Inflammatory macrophage (primary cell): ENCODE results near the gene PIGB.
"Not testable (repeated sequence)": the region's sequence is repeated elsewhere in the genome, so short reads cannot be mapped to it uniquely, and the experiment has no call there.

Experiments used
- DNase-seq, 2 donors: peaks; one replicate each; pipeline ENCODE4 v3.0.0-alpha.2; 2020 to 2022

Gene PIGB

DNA sequence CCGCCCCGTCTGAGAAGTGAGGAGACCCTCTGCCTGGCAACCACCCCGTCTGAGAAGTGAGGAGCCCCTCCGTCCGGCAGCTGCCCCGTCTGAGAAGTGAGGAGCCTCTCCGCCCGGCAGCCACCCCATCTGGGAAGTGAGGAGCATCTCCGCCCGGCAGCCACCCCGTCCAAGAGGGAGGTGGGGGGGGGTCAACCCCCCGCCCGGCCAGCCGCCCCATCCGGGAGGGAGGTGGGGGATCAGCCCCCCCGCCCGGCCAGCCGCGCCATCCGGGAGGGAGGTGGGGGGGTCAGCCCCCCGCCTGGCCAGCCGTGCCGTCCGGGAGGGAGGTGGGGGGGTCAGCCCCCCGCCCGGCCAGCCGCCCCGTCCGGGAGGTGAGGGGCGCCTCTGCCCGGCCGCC is 16.2 kb upstream of the PIGB start:
- DNase-seq, result not testable (repeated sequence)

DNA sequence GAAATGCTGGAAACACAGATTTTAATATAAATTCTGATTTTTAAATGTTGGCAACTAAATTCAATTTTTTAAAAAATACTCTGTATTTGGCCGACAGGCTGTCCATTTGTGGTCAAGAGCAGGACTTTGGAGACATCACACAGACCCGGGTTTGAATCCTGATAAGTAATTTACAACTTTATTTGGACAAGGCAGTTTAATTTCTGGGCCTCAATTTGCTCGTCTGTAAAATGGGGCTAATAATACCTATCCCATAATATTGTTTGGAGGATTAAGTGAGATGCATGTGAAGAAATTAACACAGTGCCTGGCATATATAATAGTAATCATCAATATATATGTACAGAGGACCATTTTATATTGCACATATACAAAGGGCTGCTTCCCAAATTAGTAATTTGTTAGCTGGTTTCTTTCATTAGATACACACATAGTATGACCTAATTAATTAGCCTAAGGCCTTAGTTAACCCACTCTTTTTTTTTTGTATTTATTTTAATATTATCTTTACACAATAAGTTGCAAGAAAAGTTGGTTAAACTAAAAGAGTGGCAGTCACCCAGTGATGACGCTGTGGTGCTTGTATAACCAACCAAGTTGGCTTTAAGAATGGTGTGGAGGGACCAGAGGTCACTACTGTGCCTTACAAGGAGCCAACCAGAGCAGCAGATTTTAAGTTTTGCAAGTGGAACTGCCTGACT is 665 bp downstream of the PIGB start:
- DNase-seq, result peak; percentile 43 to 50

DNA sequence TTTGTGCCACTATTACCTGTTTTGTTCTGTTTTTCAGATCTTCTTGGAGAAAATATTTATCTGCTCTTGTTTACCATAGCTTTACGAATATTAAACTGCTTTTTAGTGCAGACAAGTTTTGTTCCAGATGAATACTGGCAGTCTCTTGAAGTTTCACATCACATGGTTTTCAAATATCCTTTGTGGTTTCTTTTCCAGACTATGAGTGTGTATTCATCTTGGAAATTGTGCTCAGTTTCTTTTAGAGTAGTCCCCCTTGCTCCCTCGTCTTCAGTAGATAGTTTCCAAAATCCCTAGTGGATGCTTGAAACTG is 1.2 kb downstream of the PIGB start:
- DNase-seq, result no peak

DNA sequence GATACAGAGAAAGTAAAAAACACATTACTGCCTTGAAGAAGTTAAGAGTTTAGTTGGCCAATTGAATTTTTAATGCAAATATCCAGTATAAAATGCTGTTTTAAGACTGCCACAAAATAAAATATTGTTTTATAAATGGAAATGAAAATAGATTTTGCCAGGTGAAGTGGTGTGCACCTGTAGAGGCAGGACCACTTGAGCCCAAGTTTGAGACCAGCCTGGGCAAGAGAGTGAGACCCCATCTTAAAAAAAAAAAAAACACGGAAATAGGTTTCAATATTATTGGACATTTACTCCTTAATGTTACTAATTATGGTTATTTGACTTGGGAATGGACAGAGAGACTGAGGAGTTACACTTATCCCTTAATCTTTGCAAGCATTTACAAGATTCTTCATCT is 1.9 kb downstream of the PIGB start:
- DNase-seq, result no peak

DNA sequence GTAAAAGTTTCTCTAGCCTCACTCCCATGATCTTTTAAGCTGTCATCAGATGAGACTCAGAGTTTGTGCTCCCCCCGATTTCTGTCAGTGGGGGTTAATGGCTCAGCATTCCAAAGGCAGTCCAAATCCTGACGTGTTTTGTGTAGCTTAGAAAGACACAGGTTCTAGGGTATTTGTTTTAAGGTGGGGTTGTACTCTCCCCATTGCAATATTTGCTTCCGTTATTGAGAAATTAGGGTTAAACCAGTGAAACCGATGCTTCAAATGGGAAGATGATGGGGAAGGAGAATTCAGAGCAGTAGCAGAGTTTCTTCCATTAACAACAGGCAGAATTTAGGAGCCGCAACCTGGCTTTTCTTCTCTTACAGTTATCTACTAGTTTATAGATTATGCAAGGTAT is 3.4 kb downstream of the PIGB start:
- peak in 1 of 2 donors; percentile 37 for DNase-seq

DNA sequence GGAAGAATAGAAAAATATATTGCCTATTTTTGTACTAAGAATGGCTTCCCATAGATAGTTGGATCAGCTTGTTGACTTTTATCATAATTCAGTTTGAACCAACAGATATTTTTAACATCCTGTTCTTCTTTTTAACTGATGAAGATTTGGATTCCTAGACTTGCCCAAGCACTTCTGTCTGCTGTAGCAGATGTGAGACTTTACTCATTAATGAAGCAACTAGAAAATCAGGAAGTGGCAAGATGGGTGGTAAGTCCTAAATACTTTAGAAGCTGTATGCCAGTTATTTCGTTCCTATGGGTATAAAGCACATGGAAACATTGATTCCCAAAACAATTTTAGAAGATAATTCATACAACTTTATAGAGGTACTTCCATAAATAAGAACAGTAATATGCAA is 8.4 kb downstream of the PIGB start:
- DNase-seq, result peak; percentile 45 to 78

DNA sequence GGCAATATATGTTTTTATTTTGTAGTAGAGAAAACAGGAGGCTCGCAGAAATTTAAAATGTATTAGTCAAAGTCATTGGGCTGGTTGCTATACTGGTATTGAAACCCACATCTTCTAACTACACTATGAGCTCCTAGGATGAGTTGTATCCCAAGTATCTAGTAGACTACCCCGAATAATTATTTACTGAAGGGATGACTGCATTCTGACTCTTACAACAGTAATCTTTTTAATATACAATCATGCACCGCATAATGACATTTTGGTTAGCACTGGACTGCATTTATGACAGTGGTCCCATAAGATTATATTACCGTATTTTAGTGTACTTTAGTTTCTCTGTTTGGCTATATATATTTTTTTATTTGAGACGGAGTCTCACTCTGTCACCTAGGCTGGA is 15.3 kb downstream of the PIGB start:
- DNase-seq, result no peak

DNA sequence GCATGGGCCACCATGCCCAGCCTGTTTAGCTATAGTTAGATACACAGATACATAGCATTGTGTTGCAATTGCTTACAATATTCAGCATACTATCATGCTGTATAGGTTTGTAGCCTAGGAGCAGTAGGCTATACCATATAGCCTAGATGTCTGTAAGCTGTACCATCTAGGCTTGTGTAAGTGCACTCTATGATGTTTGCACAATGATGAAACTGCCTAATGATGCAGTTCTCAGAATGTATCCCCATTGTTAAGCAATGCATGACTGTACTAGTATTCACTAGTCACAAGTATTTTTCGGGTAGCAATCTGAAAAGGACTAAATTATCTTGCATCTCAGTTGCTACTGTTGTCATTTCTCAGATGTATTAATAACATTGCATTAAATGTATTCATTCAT is 16.0 kb downstream of the PIGB start:
- peak; percentile 37 to 74 for DNase-seq

DNA sequence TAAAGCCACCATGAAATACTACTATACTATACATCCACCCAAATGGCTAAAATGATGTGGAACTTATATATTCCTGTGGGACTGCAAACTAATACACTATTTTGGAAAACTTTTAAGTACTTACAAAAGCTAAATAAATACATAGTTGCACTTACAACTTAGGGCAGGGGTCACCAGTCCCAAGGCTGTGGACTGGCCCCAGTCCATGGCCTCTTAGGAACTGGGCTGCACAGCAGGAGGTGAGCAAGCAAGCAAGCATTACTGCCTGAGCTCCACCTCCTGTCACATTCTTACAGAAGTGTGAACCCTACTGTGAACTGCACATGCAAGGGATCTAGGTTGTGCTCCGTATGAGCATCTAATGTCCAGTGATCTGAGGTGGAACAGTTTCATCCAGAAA is 18.1 kb downstream of the PIGB start:
- no peak for DNase-seq

DNA sequence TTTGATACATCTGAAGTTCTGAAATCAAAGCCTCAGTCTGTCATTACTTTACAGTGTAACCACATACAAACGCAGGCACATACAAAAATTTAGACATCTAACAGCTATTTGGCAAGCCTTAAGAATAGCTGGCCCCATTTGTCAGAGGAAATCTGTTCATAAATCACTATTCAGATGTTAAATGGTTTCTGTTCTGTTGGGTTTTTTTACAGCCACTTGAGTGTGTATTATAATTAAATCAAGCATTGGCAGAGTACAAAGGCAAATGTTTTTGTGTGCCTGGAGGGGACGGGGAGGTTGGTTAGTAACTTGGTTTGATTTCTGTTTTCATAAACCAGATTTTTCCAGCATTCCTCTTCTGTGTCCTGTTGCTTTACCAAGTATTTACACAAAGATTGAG is 24.1 kb downstream of the PIGB start:
- DNase-seq, result no peak

DNA sequence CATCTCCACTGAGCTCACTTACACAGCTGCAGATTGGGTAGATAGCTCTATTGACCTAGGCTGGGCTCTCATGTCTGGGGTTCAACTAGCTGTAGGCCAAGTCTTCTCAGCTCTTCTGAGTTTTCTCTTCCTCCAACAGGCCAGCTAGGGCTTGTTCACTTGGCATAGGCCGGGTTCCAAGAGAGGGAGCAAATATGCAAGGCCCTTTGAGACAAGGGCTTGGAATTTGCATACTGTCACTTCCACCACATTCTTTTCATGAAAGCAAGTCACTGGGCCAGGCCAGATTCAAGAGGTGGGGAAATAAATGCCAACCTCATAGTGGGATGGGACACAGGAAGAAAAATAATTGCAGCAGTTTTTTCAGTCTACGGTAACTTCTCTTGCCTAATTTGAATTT is 25.2 kb downstream of the PIGB start:
- no peak for DNase-seq

DNA sequence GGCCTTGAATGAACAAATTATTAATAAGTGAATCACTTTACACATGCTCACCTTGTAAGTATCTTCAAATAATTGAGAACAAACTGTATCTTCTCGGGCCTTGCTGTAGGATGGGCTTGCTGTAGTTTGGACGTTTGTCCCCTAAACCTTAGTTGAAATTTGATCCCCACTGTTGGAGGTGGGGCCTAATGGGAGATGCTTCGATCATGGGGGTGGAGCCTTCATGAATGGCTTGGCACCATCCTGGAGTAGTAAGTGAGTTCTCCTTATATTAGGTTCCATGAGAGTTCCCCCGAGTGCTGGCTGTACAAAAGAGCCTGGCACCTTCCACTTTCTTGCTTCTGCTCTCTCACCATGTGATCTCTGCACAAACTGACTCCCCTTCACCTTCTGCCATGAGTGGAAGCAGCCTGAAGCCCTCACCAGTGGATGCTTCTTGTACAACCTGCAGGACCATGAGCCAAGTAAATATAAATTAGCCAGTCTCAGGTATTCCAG is 29.3 kb downstream of the PIGB start:
- no peak for DNase-seq

DNA sequence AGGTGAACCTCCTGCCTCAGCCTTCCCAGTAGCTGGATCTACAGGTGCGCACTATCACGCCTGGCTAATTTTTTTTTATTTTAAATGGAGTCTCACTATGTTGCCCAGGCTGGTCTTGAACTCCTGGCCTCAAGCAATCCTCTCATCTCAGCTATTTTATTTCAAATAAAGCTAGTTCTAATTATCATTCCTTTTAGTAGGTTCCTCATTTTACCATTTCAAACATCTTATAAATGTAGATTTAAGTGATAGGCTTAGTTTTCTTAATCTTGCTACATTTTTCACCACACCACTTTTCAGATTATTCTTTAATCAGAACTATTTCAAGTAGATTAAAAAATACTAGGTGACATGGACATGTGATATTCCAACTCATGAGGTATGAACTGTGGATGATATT is 30.3 kb downstream of the PIGB start:
- no peak for DNase-seq

DNA sequence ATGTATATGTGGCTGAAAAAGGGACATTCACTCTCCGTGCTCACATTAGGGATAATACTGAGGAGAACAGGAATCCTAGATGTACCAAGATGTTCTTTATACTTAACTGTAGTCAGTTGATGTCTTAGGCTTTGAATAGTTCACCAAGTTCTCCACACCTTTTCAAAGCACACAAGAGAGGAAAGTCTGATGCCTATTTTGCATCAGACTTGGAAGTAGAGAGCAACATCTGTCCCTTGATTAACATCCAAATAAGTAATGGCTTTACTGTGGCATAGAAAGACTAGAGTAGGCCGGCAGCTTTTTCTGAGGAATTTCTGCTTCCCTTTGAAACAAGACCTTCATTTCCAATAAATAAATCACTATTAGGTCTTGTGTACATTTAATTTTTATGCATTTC is 34.0 kb downstream of the PIGB start:
- DNase-seq, result no peak

DNA sequence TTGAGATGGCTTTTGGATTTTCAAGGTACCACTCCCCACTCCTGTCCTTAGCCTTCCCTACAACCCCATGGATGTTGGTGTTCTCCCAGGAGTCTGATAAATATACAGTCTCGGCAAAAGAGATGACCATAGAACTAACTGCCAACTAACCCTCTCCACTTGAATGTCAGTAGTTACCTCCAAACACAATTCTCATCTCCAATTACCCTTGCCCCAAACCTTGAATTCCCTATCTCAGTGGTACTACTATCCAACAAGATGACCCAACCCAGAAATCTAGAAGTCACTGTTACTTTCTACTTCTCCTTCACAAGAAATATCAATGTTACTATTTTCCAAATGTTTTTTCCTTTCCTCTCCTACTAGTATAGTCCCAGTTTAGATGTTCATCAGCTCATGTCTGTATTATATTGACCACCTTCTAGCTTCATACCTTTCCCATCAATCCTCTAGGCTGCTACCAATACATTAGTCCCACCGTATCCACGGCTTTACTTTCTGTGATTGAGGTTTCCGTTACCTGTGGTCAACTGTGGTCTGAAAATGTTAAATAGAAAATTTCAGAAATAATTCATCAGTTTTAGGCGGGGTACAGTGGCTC is 38.1 kb downstream of the PIGB start:
- DNase-seq, result no peak

DNA sequence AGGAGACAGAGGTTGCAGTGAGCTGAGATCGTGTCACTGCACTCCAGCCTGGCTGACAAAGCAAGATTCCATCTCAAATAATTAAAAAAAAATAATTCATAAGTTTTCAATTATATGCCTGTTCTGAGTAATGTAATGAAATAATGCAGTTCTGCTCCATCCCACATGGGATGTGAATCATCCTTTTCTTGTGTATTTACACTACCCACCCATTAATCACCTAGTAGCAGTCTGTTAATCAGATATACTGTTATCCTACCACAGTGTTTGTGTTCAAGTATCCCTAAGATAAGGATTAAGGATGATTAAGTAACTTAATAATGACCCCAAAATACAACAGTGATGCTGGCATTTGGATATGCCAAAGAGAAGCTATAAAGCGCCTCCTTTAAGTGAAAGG is 38.8 kb downstream of the PIGB start:
- no peak for DNase-seq

DNA sequence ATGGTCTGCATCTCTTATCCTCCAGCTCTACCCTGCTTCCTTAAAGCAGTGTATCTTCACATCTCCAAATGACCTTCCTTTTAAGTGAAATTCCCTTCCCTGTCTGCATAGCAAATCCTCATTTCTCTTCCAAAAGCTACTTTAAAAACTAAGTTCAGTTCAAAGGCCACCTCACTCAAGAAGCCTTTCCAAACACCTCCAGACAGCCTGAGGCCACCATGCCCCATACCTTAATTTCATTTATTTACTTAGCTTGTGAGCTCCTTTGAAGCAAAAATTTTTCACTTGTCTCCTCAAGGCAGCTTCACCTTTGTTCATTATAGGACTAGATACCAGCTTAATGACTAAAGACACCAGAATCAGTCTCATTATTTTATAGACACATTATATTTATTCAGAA is 39.4 kb downstream of the PIGB start:
- DNase-seq, result no peak

DNA sequence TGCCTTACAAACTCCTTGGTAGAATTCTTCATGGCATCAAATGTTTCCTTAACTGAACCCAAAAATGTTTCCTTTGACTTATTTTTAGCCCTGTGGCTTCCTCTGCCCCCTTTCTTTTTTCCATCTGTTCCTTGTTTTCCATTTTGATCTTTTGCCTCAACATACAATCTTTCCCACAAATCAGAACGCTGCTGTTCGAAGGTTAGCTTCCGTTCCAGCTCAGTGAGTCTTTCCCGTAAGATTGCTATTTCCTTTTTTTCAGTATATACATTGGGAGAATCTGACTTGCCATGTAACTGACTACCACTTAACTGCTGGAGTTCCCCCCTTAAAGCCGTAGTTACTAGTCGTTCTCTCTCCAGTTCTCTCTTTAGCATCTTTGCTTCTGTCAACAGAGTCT is 41.2 kb downstream of the PIGB start:
- no peak for DNase-seq

DNA sequence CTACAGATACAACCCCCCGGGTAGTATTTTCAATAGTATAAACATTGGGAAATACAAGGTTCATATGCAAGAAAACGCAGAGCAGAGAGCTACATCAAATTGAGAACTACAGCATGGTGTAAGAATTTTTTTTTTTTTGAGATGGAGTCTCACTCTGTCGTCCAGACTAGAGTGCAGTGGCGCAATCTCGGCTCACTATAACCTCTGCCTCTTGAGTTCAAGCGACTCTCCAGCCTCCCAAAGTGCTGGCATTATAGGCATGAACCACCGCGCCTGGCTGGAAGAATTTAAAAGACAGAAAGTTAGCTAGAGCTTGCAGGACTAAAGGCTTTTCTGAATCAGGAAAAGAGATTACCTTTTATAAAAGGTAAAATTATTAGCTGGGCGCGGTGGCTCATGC is 42.0 kb downstream of the PIGB start:
- DNase-seq, result no peak

DNA sequence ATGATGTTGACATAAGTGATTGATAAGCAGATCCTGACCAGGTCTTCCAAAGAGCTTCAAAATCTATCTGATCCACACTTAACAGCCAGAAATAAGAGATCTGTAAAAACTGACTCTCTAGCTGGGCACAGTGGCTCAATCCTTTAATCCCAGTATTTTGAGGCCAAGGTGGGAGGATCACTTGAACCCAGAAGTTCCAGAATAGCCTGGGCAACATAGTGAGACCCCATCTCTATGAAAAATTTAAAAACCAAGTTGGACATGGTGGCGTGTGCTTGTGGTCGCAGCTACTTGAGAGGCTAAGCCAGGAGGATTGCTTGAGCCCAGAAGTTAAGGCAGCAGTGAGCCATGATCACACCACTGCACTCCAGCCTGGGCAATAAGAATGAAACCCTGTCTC is 43.6 kb downstream of the PIGB start:
- no peak for DNase-seq

DNA sequence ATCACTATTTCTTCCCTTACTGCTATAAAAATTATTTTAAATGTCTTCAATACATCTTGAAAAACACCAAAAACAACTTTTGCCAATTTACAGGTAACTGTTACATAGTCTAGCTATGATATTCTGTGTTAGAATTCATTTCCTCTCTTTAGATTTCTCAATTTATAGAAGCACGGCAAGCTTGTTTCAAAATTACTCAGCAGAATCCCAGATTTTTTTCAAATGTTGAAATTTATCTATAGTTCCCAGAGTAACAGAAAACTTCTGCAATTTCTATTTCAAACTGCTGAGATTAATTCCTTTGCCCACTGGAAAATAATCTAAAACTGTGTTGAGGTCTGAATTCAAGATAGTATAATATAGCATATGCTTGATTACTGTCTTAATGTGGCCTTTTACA is 48.0 kb downstream of the PIGB start:
- peak; percentile 39 to 80 for DNase-seq

DNA sequence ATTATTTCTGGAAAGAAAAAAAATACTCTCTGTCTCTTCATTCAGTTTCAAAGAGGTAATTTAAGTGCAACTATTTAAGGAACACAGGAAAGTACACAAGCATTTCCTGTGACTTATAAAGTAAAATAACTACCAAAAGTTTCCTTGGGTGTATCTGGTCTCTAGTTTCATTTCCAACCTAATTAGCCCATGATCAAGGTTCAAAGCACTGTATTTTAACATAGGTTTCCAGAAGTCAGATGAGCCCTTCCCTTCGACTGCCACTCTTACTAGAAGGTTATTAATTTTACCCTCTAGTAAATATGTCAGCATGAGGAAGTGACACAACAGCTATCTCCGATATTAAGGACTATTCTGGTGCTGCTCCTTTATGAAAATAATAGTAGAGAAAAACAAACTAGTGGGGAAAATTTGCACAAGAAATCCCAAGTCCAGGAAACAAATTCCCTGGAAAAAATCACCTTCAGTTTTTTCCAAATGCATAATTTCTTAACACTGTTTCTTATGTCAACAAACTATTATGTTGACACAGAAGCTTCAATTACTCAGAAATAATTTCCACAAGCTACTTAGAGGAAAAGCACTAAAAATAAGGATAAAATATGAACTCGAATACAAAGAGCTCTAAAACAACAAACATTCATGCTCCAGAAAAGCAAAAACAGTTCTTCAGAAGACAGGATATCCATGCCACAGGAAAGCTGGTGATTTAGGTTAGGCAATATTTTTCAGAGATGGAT is 53.8 kb downstream of the PIGB start:
- DNase-seq, result no peak

DNA sequence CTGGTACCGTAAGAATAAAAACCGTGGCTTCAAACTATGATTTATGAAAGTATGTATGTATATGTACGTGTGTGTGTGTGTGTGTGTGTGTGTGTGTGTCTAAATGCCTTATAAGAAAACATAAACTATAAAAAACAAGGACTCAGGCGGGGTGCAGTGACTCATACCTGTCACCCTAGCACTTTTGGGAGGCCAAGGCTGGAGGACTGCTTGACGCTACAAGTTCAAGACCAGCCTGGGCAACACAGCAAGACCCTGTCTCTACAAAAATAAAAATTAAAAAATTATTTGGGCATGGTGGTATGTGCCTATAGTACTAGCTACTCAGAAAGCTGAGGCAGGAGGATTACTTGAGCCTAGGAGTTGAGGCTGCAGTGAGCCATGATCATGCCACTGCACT is 60.1 kb downstream of the PIGB start:
- DNase-seq, result no peak

DNA sequence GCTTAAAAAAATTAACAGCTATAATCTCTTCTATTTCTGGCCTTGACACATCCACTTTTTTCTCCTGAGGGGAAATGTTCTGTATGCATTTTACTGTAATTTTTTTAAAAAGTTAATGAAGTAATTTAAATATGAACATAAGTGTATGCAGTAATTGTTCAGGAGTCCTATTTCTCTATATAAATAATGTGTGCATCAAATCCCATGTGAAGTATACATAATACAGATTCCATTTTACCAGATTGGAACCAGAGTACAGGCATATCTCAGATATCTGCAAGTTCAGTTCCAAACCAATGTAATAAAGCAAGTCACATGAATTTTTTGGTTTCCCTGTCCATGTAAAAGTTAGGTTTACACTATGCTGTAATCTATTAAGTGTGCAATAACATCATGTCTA is 62.6 kb downstream of the PIGB start:
- DNase-seq, result no peak
